Measurements from ENCODE around the gene GRM8.

DNA sequence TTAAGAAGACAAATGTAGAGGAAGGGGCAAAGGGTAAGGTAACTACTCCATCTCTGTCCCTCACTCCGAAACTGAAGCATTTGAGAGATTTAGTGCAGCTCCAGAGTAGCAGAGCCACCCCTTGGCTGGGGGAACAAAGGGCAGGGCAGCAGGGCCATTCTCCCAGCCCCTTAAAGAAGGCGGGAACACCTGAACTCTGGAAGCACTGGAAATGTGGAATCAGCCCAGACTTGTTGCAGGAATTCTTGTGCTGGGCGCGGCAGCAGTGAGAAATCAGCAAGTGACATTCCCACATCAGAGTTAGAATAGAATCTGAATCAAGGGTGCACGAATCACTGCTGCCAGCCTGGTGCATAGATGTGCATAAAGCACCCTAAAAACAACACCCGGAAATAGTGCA is 34.4 kb upstream of the GRM8 start:
- TF ChIP-seq, protein P1, sequence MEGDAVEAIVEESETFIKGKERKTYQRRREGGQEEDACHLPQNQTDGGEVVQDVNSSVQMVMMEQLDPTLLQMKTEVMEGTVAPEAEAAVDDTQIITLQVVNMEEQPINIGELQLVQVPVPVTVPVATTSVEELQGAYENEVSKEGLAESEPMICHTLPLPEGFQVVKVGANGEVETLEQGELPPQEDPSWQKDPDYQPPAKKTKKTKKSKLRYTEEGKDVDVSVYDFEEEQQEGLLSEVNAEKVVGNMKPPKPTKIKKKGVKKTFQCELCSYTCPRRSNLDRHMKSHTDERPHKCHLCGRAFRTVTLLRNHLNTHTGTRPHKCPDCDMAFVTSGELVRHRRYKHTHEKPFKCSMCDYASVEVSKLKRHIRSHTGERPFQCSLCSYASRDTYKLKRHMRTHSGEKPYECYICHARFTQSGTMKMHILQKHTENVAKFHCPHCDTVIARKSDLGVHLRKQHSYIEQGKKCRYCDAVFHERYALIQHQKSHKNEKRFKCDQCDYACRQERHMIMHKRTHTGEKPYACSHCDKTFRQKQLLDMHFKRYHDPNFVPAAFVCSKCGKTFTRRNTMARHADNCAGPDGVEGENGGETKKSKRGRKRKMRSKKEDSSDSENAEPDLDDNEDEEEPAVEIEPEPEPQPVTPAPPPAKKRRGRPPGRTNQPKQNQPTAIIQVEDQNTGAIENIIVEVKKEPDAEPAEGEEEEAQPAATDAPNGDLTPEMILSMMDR (conservative IDR thresholded peaks at IDR 0.05; ENCODE audit: low read length) = no peak
- TF ChIP-seq EZH2phosphoT487 (IDR thresholded peaks at IDR 0.05; ENCODE audit: borderline replicate concordance) = no peak
